HL-60 (cell line): Measurements from ENCODE around the gene GPR141.

ENCODE experiments used
- REST ChIP-seq: IDR thresholded peaks from 2 replicates; pipeline ENCODE4 v1.6.1; 2012; ENCODE audit warnings: low read depth; ENCODE audit not compliant: insufficient replicate concordance
- TF ChIP-seq, protein P1 (sequence below): IDR thresholded peaks from one replicate; pipeline ENCODE4 v1.5.1; 2011; ENCODE audit warnings: low read length, control low read depth, inconsistent platforms; ENCODE audit not compliant: insufficient read depth

GRCh38 chr7:37771801-37772200 is 88.2 kb downstream of the GPR141 start:
- TF ChIP-seq, protein P1, sequence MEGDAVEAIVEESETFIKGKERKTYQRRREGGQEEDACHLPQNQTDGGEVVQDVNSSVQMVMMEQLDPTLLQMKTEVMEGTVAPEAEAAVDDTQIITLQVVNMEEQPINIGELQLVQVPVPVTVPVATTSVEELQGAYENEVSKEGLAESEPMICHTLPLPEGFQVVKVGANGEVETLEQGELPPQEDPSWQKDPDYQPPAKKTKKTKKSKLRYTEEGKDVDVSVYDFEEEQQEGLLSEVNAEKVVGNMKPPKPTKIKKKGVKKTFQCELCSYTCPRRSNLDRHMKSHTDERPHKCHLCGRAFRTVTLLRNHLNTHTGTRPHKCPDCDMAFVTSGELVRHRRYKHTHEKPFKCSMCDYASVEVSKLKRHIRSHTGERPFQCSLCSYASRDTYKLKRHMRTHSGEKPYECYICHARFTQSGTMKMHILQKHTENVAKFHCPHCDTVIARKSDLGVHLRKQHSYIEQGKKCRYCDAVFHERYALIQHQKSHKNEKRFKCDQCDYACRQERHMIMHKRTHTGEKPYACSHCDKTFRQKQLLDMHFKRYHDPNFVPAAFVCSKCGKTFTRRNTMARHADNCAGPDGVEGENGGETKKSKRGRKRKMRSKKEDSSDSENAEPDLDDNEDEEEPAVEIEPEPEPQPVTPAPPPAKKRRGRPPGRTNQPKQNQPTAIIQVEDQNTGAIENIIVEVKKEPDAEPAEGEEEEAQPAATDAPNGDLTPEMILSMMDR = no peak
- TF ChIP-seq REST = no peak
